AG04450 (cell line): ENCODE data around the gene MRTFA. TPM values are rescaled to one million over a fixed set of nuclear protein-coding genes. Genes with fewer than 3 reads are reported as not detected.

Experiments used
- CTCF ChIA-PET: fragments of 300-600, 350-600 bp; formaldehyde crosslinking; extraction: SDS; loops from one replicate; lab custom pipeline; 2022; ENCODE audit warnings: antibody characterized with exemption, inconsistent platforms; lab: Charles Lee
- POLR2A ChIA-PET: fragments of 350-600 bp; formaldehyde crosslinking; extraction: SDS; loops from one replicate; lab custom pipeline; 2021; ENCODE audit warnings: antibody characterized with exemption, inconsistent platforms; lab: Yijun Ruan, JAX
- DNase-seq: peaks from one replicate; pipeline ENCODE4 v3.0.0-alpha.2; 2011; ENCODE audit warnings: low read depth, low spot score
- H3K27ac ChIP-seq: one replicate; pipeline ENCODE4 v1.5.1; 2012; ENCODE audit warnings: low read depth, low read length, control low read depth
- H3K27me3 ChIP-seq: one replicate; pipeline ENCODE4 v1.6.0; 2012; ENCODE audit warnings: low read length; ENCODE audit not compliant: control insufficient read depth, insufficient read depth
- H3K4me3 ChIP-seq: 2 replicates; pipeline ENCODE4 v1.5.1; 2011; ENCODE audit warnings: mild to moderate bottlenecking, low read depth, low read length, control low read depth
- H3K9me3 ChIP-seq: 2 replicates; pipeline ENCODE4 v1.5.1; 2012; ENCODE audit warnings: low read length; ENCODE audit not compliant: control insufficient read depth, insufficient read depth
- polyA plus RNA-seq: library from polyadenylated mRNA; depleted of rRNA; stranded (reverse); fragments of >200 nt; gene quantifications from 2 replicates; pipeline ENCODE4 v1.2.3, GENCODE V29; 2011
- TF ChIP-seq, protein P1 (sequence below): IDR thresholded peaks from 2 replicates; pipeline ENCODE4 v1.5.1; 2011; ENCODE audit warnings: low read depth, low read length, control low read depth, inconsistent platforms

Gene MRTFA
- polyA plus RNA-seq, 1 experiment, result 6.8 TPM

DNA sequence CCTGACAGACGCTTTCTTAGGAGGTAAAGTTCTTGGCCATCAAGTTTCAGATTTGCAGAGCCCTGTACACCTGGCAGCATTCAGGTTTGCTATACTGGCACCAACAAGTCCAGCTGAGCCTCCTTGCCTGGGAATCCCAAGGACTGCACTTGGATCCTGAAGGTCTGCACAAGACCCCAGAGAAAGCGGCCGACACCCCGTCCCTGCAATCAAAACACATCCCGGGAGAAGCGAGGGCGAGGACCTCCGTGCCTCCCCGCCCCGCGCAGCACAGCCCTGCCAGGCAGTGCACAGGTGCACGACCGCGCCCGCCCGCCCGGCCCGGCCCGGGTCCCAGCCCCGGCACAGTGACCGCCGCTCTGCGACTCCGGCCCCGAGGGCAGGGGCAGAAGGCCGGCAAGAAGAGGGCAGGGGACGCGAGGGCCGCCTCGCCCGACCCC lies 559 bp downstream of the MRTFA start:
- ChIA-PET POLR2A (interaction anchor here (1.0 to 2.2 kb wide), 5 partner anchors 9 to 199 kb away, joined by 4 to 10 read pairs (median 7); no protein-coding TSS in a partner anchor), CTCF (interaction anchor here (1.2 kb wide), 1 partner anchor 199 kb away, joined by 3 read pairs; no protein-coding TSS in a partner anchor)
- Histone ChIP-seq H3K9me3 (no peaks in the 10 kb centered on the region), H3K4me3 (peak overlapping the region; percentile 84), H3K27ac (peak overlapping the region; percentile 55), H3K27me3 (no peaks in the 10 kb centered on the region)
- no peak for DNase-seq
- TF ChIP-seq, protein P1, sequence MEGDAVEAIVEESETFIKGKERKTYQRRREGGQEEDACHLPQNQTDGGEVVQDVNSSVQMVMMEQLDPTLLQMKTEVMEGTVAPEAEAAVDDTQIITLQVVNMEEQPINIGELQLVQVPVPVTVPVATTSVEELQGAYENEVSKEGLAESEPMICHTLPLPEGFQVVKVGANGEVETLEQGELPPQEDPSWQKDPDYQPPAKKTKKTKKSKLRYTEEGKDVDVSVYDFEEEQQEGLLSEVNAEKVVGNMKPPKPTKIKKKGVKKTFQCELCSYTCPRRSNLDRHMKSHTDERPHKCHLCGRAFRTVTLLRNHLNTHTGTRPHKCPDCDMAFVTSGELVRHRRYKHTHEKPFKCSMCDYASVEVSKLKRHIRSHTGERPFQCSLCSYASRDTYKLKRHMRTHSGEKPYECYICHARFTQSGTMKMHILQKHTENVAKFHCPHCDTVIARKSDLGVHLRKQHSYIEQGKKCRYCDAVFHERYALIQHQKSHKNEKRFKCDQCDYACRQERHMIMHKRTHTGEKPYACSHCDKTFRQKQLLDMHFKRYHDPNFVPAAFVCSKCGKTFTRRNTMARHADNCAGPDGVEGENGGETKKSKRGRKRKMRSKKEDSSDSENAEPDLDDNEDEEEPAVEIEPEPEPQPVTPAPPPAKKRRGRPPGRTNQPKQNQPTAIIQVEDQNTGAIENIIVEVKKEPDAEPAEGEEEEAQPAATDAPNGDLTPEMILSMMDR, result no peak

DNA sequence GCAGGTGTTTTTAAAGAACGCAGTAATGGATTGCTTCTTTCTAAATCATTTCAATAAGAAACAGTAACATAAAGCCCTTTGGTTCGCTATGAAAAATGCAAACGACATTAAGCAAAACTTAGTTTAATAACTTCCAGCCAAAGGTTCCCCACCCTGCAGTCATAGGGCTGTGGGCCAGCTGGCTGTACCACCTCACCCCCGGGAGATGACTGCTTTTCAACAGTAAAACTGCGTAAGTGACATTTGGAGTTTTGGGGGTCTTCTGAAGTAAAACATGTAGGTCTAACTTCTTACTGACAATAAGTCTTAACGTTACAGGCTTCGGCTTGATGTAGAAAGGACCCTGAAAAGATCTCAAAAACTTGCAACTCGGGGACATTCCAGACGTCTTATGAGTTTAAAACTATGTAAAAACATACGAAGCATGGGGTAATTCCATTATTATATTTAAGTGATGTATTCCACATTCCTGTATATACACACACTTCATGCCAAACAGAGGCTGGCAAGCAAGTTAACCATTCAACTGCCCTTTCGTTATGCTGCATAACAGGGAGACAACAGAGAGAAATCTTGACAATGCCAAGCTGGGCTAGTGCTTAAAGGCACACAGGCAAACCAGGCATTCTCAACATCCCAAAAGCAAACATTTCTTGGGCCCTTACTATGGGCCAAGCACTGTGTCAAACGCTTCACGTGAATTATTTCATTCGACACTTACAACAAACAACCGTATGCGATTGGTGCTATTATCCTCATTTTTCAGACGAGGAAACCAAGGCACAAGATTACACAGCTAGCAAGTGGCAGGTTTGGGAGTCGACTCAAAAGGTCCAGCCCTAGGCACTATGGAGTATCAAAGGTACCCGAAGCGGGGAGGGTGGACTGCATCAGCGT lies 1.2 kb downstream of the MRTFA start:
- TF ChIP-seq, protein P1, result no peak

DNA sequence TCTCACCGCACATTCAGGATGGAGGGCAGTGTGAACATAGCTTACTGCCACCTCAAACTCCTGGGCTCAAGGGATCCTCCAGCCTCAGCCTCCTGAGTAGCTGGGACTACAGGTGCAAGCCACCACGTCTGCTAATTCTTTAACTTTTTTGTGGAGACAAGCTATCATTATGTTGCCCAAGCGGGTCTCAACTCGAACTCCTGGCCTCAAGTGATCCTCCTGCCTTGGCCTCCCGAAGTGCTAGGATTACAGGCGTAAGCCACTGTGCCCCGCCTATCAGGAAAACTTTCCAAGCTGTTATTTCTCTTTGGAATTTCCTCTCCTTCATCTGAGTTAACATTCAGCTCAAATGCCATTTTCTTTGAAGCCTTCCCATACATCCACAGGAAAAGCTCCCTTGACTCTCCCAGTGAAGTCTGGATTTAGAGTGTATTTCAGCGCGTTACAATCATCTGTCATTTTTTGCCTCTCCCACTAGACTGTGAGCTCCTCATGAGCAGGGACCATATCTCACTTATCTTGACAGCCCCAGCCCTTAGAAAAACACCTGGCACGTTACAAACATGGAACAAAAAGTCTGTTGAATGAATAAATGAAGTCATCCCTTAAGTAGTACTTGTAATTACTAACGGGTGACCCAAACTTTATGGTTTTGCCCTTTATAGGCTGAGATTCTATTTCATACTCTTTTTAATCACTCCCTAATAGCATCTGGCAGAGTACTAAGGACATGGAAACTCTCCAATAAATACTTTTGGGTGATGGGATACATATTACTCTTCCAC lies 2.2 kb downstream of the MRTFA start:
- Histone ChIP-seq H3K9me3 (no peaks in the 10 kb centered on the region), H3K27me3 (no peaks in the 10 kb centered on the region), H3K27ac (no peak overlapping the region), H3K4me3 (peak overlapping the region; percentile 84)
- CTCF ChIA-PET, result interaction anchor here (0.6 to 2.2 kb wide), 7 partner anchors 12 to 198 kb away, joined by 3 to 15 read pairs (median 7); no protein-coding TSS in a partner anchor
- TF ChIP-seq, protein P1, result no peak
- POLR2A ChIA-PET, result no interaction called here
- no peak for DNase-seq

More for the DNA sequence above, 1.2 kb downstream of the MRTFA start:
- Histone ChIP-seq H3K27ac (peak overlapping the region; percentile 61), H3K27me3 (no peaks in the 10 kb centered on the region), H3K9me3 (no peaks in the 10 kb centered on the region), H3K4me3 (peak overlapping the region; percentile 84)
- ChIA-PET CTCF (interaction anchor here (1.2 to 2.2 kb wide), 4 partner anchors 11 to 199 kb away, joined by 3 to 15 read pairs (median 10); no protein-coding TSS in a partner anchor), POLR2A (interaction anchor here (0.5 to 2.1 kb wide), 2 partner anchors 17 to 123 kb away, joined by 6 to 10 read pairs; no protein-coding TSS in a partner anchor)
- DNase-seq, result no peak

DNA sequence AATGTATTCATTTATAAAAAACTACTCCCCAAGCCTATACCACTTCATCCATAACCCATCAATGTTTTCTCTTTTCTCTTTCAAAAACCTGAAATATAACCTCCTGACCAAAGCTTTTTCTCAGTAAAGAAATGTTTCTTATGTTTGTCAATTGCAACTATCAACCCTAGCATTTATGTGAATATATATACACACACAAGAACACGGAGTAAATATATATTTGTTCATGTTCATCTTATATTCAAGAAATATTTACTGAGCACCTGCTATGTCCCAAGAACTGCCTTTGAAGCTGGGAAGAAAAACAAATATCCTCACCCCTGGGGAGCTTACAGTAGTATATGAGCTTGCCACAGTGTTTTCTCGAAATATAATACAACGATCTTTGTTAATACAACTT lies 3.5 kb downstream of the MRTFA start:
- Histone ChIP-seq H3K27me3 (no peaks in the 10 kb centered on the region), H3K9me3 (no peaks in the 10 kb centered on the region), H3K4me3 (no peak overlapping the region), H3K27ac (no peak overlapping the region)
- no peak for DNase-seq
- TF ChIP-seq, protein P1, result no peak
- CTCF ChIA-PET, result interaction anchor here (0.6 to 2.2 kb wide), 3 partner anchors 11 to 196 kb away, joined by 3 to 15 read pairs (median 10); no protein-coding TSS in a partner anchor
- POLR2A ChIA-PET, result interaction anchor here (0.6 kb wide), 1 partner anchor 9 kb away, joined by 3 read pairs; no protein-coding TSS in a partner anchor
